HG03571 (cell line): ENCODE data around the gene PIGL.
"Not testable (repeated sequence)": the region's sequence is repeated elsewhere in the genome, so short reads cannot be mapped to it uniquely, and the experiment has no call there.

ENCODE experiments used
- ATAC-seq: cut with Tn5 transposase; IDR thresholded peaks from one replicate; pipeline ENCODE4 v1.9.1; 2021; ENCODE audit not compliant: unreplicated experiment

PIGL gene

DNA sequence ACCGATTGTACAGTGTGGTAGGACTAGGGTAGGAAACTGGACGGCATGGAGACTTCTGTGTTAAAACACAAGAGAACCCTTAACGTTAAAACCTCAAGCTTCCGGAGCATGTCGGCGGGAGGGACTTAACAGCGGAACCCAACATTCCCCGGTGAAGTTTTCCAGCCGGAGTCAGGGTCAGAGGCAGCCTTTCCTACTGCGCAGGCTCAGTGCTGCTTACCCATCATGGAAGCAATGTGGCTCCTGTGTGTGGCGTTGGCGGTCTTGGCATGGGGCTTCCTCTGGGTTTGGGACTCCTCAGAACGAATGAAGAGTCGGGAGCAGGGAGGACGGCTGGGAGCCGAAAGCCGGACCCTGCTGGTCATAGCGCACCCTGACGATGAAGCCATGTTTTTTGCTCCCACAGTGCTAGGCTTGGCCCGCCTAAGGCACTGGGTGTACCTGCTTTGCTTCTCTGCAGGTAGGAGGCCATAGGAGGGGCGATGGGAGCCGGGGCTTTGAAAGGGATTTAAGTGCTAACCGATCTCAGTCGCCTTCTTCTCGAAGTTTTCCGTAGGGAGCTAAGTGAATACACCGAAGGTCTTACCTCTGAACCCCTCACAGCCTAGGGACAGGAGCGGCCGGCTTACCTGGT lies at the start of gene PIGL:
PIGL (plus strand) TSS at position 209 of the 634 bp plus-strand sequence; CDS start at position 226, 17 bp downstream.
- ATAC-seq, result peak; percentile 47

DNA sequence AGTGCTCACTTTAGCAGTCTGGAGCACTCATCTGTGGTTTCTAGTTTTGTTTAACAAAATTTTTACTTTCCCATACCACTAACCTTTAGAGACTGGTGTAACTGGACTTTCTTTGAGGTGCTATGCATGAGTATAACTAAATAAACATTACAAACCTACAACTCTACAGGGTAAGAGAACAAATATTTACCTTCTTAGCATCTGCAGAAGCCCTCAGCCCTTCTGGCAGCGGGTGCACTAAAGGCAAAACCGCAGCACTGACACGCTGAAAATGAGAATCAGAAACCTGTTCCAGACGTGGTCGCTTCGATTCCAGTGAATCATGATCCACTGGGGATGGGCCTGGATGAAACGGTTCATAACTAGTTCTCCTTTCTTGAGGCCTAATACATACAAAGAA lies 45.4 kb upstream of the PIGL start:
- ATAC-seq, result no peak

DNA sequence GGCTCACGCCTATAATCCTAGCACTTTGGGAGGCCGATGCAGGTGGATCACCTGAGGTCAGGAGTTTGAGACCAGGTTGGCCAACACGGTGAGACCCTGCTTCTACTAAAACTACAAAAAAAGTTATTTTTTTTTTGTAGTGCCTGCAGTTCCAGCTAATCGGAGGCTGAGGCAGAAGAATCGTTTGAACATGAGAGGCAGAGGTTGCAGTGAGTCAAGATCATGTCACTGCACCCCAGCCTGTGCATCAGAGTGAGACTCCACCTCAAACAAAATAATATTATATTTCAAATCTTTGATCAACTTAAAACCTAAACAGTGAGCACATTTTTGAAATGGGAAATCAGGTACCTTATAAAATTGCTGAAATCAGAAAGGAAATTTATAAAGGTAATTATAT lies 38.2 kb upstream of the PIGL start:
- ATAC-seq, result no peak

DNA sequence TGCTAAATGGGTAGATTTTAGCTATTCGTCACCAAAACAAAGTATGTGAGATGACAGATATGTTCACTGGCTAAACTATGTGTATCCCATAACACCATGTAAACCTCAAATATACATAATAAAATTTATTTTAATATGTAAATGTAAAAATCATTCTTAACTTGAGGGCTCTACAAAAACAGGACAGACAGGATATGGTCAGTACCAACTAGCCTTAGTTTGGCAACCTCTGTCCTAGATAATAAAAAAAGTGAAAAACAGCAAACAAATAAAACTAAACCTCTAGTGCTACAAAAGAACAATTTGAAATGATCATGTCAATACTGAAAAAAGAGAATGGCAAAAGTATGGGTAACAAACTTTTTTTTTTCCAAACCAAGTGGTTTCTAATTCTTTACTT lies 35.4 kb upstream of the PIGL start:
- ATAC-seq, result no peak

DNA sequence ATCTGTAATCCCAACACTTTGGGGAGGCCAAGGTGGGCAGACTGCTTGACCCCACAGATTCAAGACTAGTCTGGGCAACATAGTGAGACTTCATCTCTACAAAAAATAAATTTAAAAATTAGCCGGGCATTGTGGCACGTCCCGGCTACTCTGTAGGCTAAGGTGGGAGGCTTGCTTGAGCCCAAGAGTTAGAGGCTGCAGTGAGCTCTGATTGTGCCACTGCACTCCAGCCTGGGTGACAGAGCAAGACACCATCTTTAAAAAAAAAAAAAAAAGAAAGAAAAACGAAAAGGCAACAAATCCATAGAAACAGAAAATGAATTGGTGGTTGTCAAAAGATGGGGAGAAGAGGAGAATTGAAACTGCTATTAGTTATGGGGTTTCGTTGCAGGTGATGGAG lies 29.4 kb upstream of the PIGL start:
- ATAC-seq, result no peak

DNA sequence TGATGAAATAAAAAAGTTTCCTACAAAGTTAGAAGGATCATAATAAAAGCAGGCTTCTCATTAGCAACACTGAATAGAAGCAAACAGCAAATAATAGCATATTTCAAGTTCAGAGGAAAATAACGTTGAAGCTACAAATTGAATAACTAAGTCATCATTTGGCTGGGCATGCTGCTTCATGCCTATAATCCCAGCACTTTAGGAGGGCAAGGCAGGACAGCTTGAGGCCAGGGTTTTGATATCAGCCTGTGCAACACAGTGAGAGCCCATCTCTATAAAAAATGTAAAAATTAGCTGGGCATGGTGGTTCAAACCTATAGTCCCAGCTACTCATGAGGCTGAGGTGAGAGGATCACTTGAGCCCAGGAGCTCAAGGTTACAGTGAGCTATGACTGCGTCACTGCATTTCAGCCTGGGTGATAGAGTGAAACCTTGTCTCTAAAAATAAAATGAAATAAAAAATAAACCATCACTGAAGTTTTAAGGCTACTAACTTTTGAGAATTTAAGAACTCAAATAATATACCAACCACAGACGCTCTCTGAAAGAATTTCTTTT lies 27.1 kb upstream of the PIGL start:
- ATAC-seq, result no peak

DNA sequence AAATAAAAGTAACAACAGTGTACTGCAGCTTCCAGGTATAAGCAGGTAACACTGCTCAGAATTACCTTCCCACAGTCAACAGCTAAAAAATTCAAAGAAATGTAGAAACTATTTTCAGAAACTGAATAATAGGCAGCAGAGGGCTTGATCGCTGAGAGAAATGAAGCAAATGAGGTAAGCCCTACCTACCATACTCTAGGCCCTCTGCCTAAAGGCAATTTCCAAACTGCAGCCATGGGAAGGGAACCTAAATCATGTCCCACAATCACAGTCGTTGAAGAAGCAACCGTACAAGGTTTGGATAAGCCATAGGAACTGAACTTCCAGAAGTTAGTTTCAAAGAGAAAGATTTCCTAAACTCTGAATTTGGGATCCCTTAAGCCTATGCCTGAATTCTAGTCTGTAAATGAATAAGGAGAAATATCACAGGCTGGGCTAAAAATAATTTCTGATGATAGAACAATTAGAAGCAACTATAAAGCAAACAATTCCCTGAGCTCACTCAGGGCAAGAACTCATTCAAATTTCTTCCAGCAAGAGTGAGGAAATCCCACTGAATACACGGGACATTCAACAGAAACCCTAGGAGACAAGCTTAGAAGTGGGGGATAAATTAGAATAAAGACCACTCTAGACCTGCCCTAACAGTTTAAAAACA lies 26.2 kb upstream of the PIGL start:
- ATAC-seq, result no peak

DNA sequence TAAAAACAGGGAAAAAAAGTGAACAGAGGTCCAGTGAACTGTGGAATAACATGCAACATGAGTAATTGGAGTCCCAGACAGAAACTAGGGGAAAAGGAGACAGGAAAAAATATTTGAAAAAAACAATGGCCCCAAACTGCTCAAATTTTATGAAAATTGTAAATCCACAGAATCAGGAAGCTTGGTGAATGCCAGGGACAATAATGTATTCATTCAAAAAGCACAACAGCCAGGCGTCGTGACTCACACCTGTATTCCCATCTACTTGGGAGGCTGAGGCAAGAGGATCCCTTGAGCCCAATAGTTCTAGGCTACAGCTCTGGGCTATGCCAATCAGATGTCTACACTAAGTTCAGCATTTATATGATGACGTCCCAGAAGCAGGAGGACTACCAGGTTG lies 25.4 kb upstream of the PIGL start:
- ATAC-seq, result no peak

DNA sequence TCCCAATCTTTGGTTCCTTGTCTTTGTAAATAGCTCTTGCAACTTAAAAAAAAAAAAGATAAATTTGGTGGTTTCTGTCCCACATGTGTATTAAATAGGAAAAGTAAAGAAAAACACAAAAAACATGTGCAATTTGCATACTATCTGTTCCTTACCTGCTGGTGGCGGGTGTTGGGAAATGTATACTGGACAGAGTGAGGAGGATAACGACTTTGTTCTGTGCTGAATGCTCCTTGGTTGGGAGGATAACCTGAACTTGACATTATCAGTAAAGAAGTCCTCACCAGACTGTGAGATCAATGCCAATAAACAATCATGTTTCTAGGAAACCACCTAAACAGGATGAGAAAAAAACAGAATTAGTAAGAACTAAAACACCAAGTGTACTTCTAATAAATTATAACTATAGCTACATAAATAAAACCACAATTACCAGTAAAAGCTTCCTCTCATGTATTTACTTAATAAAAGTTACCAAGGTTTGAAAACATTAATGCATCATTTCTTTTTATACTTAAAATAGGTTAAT lies 22.6 kb upstream of the PIGL start:
- ATAC-seq, result not testable (repeated sequence)

DNA sequence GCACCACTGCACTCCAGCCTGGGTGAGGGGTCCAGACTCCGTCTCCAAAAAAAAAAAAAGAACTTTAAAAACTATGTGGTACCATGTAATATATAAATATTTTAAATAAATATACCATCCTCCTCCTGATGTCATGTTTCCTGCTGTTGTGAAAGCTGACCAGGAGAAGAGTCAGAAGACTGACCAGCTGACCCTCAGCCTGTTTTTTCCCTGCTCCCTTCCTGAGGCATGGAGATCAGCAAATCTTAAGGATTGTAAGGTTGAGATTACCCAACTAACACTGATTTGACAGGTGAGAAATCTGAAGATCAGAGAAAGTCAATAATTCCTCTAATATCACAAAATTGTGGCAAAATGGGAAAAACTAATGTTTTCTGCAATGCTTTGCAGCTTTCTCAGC lies 19.7 kb upstream of the PIGL start:
- ATAC-seq, result no peak

DNA sequence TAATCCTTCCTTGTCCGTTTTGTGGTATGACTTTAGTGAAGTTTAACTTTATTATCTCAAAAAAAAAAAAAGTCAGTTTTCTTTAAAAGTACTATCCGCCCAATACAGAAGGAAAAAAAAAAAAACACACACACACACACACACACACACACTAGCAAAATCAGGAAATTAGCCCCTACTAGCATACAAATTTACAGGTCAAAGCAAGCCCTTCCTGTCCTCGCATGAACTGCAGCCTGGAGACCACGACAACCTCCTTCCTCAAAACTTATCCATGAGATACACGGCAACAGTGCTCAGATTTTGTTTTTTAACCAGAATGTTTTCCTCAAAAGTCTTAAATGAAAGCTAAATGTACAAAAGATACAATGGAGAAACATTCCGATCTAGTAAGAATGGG lies 17.9 kb upstream of the PIGL start:
- no peak for ATAC-seq

DNA sequence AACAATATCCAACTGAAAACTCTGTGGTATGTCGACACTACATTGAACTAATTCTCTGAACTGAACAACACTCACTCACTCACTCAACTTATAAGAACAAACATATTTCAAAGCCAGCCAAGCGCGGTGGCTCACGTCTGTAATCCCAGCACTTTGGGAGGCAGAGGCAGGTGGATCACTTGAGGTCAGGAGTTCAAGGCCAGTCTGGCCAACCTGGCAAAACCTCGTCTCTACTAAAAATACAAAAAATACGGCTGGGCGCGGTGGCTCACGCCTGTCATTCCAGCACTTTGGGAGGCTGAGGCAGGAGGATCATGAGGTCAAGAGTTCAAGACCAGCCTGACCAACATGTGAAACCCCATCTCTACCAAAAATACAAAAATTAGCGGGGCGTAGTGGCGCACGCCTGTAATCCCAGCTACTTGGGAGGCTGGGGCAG lies 15.3 kb upstream of the PIGL start:
- not testable (repeated sequence) for ATAC-seq

DNA sequence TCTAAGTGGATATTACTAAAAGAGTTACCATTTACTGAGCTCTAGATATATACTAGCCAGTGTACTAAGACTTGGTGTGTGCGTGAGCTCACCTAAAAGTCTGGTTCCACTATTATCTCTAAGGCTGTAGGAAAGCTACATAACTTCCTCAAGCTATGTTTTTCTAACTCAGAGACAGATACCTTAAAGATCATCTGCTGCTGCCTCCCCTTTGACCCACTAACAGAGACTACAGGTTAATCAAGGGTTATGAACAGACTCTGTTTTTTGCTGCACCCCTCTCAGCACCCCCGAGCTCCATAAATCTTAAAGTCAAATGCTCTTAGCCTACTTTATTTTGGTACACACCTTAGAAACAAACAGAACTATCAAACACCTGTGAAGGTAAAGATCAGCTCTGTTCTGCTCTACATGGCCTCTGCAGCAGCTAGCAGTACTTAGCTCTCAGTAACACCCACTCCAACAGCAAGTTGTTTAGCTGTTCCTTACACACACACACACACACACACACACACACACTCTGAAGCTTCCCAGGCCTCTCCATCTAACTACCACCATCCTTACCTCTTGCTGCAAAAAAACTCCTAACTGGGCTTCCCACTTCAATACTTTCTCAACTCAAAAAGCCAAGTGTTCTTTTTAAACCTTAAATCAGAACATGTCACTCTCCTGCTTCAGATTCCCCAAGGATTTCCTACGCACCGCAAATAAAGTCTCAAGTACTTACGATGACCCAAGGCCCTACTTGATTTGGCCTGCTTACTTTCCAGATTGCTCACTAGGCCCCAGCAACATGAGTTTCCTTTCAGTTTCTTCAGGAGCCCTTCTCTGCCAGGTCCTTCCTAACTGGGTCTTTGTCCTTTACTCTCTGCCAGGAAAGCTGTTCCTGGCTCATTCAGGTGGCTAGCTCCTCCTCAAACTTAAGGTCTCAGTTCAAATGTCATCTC lies 14.2 kb upstream of the PIGL start:
- not testable (repeated sequence) for ATAC-seq

DNA sequence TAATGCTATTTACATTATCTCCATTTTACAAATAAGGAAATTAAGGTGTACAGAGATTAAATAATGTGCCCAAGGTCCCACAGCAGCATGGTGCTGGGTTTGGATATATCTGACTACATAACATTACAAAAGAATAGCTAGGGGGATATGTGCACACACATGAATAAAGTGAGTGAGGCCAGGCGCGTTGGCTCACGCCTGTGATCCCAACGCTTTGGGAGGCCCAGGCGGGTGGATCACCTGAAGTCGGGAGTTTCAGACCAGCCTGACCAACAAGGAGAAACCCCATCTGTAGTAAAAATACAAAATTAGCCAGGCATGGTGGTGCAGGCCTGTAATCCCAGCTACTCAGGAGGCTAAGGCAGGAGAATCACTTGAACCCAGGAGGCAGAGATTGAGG lies 12.2 kb upstream of the PIGL start:
- ATAC-seq, result not testable (repeated sequence)

DNA sequence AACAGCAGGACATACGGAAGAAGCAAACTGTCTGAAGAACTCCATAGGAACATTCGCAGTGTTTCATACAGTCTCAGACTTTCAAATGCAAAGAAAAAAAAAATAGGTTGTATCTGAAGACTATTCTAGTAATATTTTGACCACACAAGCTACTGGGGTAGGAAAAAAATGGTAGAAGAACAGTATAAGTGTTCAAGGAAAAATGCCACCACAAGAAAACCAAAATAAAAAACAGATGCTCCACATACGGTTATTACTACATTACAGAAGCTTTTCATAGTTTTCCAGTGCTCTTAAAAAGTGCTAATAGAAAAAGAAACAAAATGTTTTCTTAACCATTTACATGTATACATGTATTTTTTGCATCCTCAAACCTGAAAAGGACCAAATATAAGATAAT lies 5.4 kb upstream of the PIGL start:
- no peak for ATAC-seq

DNA sequence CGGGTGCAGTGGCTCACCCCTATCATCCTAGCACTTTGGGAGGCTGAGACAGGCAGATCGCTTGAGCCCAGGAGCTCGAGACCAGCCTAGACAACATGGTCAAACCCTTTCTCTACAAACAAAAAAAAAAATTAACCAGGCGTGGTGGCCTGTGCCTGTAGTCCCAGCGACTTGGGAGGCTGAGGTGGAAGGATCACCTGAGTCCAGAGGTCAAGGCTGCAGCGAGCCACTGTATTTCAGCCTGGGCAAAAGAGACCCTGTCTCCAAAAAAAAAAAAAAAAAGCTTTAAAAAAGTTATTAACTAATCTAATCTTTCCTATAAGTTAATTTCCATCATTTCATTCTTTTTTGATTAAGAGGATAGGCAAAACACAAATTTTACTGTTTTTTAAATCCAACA lies 4.2 kb upstream of the PIGL start:
- ATAC-seq, result no peak

DNA sequence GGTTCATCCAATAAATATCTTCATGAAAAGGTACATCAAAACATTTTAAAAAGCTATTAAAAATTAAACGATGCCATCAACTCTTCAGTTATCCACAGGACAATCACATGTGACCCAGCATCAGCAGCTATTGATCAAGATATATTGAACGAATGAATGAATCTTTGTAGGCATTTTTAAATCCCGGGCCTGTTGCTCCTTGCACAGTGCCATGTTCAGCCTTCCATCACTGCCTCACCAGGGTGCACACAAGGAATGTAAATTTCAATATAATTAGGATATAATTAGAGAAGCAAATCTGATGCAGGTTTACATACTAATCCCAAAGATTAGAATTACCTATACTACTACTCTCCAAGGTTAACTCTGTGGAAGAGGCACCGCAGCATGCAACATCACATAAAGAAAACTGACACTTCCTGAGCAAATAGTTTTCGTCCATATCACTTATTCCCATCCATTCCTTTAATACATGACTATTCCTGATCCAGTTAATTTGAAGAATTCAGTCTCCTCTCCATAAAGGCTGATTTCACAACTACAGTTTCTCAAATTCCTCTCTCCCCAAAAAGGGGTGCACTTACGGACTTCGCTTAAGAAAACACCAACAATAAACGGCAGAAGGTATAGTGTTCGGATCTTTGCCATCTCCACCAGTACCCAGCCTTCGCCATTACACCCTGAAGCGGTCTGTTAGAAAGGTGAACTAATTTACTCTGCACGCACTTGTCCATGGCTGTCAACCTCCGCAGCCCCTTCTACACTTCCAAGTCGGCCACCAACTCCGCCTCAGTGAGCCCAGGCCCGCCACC lies 2.6 kb upstream of the PIGL start:
- ATAC-seq, result no peak

DNA sequence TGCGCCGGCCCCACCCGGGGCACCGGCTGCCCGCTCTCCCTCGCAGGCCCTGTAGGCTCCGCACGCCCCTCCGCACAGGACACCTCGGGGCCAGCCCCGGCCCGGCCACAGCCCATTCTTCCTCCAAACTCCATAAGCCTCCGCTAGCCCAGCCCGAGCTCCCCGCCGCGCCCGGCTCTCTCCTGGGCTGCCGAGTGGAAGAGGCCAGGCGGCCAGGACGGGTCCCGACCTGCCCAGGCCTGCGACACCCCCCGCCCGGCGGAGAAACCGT lies 2.1 kb upstream of the PIGL start:
- ATAC-seq, result peak; percentile 38

DNA sequence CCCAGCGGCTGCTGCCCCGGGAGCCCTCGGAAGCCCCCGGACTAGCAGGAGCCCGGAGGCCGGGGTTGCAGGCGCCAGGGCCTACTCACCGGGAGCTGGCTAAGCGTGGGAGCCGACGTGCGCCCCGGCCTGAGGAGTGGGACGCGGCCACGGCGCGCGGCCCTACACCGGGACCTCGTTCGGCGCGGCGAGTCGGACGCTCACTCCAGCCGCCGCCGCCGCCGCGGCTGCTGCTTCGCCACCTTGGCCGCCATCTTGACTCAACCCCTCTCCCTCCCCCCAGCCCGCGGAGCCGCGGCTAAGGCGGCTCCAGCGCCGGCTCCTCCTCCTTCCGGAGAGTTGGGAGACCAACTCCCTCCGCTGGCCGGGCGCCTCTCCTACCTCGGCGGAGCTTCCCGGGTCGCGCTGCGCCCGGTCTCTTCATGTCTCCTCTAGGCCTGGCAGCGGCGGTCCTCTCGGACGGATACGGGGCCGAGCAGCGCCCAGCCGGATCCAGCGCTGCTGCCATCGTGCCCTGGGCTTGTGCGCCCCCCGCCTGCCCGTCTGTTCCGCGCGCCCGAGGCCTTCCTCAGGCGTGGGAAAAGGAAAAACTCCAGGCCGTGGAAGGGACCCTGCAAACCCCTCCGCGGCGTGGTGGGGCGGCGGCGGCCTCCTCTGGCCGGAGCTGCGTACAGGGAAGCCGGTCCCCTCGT lies 1.6 kb upstream of the PIGL start, which contains the start of gene NCOR1:
NCOR1 (minus strand) TSS at position 262 of the 692 bp plus-strand sequence. CDS start 20,965 bp downstream, outside the sequence.
- ATAC-seq, result peak; percentile 64

DNA sequence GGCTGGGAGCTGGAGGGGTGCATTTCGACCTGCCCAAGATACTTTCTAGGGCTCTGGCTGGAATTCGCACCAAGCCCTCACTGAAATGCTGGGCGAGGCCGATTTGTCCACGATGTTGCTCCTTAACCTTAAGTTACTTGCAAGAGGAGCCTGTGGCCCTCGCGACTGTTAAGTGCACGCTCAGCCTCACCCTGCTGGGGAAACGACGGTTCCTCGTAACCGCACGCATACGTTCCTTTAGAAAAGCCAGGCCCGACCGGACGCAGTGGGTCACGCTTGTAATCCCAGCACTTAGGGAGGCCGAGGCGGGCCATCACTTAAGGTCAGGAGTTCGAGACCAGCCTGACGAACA lies 1.1 kb upstream of the PIGL start:
- no peak for ATAC-seq
